GM11168 (cell line): Measurements from ENCODE around the gene TNFSF18.
"Not testable (repeated sequence)": the region's sequence is repeated elsewhere in the genome, so short reads cannot be mapped to it uniquely, and the experiment has no call there.

Source experiments
- in situ Hi-C: fragments of 300-500 bp; cut with MboI; formaldehyde crosslinking; loops from one replicate; pipeline ENCODE4 v1.12.0; 2022; ENCODE audit warnings: low sequenced_read_pairs; ENCODE audit not compliant: unreplicated experiment

Gene TNFSF18

GRCh38 chr1:173050865-173051264 is at the start of gene TNFSF18:
Gene TNFSF18, minus strand, starts transcription at chr1:173050941. Its CDS starts 45 bp downstream, at chr1:173050896.
- in situ Hi-C loops, result no loop called here

- in situ Hi-C loops, result no loop called here
Observed at GRCh38 chr1:173099166-173099565, 48.4 kb upstream of the TNFSF18 start.

- in situ Hi-C loops, result no loop called here
Observed at GRCh38 chr1:173098117-173098516, 47.4 kb upstream of the TNFSF18 start.

- in situ Hi-C loops, result no loop called here
Observed at GRCh38 chr1:173097001-173097400, 46.3 kb upstream of the TNFSF18 start.

- in situ Hi-C loops, result no loop called here
Observed at GRCh38 chr1:173095632-173096031, 44.9 kb upstream of the TNFSF18 start.

- in situ Hi-C loops, result no loop called here
Observed at GRCh38 chr1:173094541-173094940, 43.8 kb upstream of the TNFSF18 start.

- in situ Hi-C loops, result no loop called here
Observed at GRCh38 chr1:173093691-173094445, 43.1 kb upstream of the TNFSF18 start.

- in situ Hi-C loops, result no loop called here
Observed at GRCh38 chr1:173084292-173084691, 33.6 kb upstream of the TNFSF18 start.

GRCh38 chr1:173082913-173083312 is 32.2 kb upstream of the TNFSF18 start:
- in situ Hi-C loops, result no loop called here

- in situ Hi-C loops, result not testable (repeated sequence)
Observed at GRCh38 chr1:173074217-173074616, 23.5 kb upstream of the TNFSF18 start.

- in situ Hi-C loops, result no loop called here
Observed at GRCh38 chr1:173064011-173064410, 13.3 kb upstream of the TNFSF18 start.

- in situ Hi-C loops, result no loop called here
Observed at GRCh38 chr1:173063171-173063570, 12.4 kb upstream of the TNFSF18 start.

- in situ Hi-C loops, result no loop called here
Observed at GRCh38 chr1:173062150-173062938, 11.6 kb upstream of the TNFSF18 start.

- in situ Hi-C loops, result no loop called here
Observed at GRCh38 chr1:173058556-173058955, 7.8 kb upstream of the TNFSF18 start.

- in situ Hi-C loops, result no loop called here
Observed at GRCh38 chr1:173057984-173058383, 7.2 kb upstream of the TNFSF18 start.

- in situ Hi-C loops, result no loop called here
Observed at GRCh38 chr1:173056365-173056764, 5.6 kb upstream of the TNFSF18 start.

GRCh38 chr1:173052681-173053196 is 2.0 kb upstream of the TNFSF18 start:
- in situ Hi-C loops, result no loop called here

GRCh38 chr1:173049322-173049633 is 1.5 kb downstream of the TNFSF18 start:
- in situ Hi-C loops, result no loop called here

GRCh38 chr1:173048621-173049321 is 2.0 kb downstream of the TNFSF18 start:
- in situ Hi-C loops, result no loop called here

- in situ Hi-C loops, result no loop called here
Observed at GRCh38 chr1:173044656-173045055, 6.1 kb downstream of the TNFSF18 start.

- in situ Hi-C loops, result no loop called here
Observed at GRCh38 chr1:173043253-173043652, 7.5 kb downstream of the TNFSF18 start.
